AG10803 (cell line): ENCODE data around the gene TLCD2.
A peak's percentile ranks its signal among the peaks of the same experiment; 100 is the strongest.
"Not testable (repeated sequence)": the region's sequence is repeated elsewhere in the genome, so short reads cannot be mapped to it uniquely, and the experiment has no call there.

Experiments
- DNase-seq: peaks from one replicate; pipeline ENCODE4 v3.0.0; 2010; ENCODE audit warnings: low read depth
- H3K4me3 ChIP-seq: 2 replicates; pipeline ENCODE4 v1.5.1; 2011; ENCODE audit warnings: mild to moderate bottlenecking, low read length, control low read depth
- CTCF ChIP-seq: conservative IDR thresholded peaks from 2 replicates; pipeline ENCODE4 v1.5.1; 2011; ENCODE audit warnings: mild to moderate bottlenecking, low read length, control low read depth, inconsistent platforms

Gene TLCD2

GRCh38 chr17:1693339-1693738 is 16.8 kb downstream of the TLCD2 start:
- TF ChIP-seq CTCF, result no peak
- no peak for DNase-seq
- no peak overlapping the region for H3K4me3 ChIP-seq

GRCh38 chr17:1690544-1691221 is 19.5 kb downstream of the TLCD2 start:
- no peak for TF ChIP-seq CTCF

GRCh38 chr17:1688405-1688804 is 21.8 kb downstream of the TLCD2 start:
- not testable (repeated sequence) for DNase-seq, H3K4me3 ChIP-seq

More at GRCh38 chr17:1690544-1691221, 19.5 kb downstream of the TLCD2 start:
- no peak for DNase-seq
- no peak overlapping the region for H3K4me3 ChIP-seq

- no peak for DNase-seq
- TF ChIP-seq CTCF, result no peak
- no peak overlapping the region for H3K4me3 ChIP-seq
Measured at GRCh38 chr17:1686086-1686485, 24.1 kb downstream of the TLCD2 start.

GRCh38 chr17:1684378-1685189 is 25.6 kb downstream of the TLCD2 start, which contains the start of gene PRPF8:
PRPF8 (minus strand) TSS chr17:1684867; CDS start chr17:1684571, 296 bp downstream.
- H3K4me3 ChIP-seq, result peak within 1 kb of the TSS; percentile 66
- TF ChIP-seq CTCF, result no peak
- peak; percentile 95 for DNase-seq

- no peak for TF ChIP-seq CTCF
- peak overlapping the region; percentile 66 for H3K4me3 ChIP-seq
- no peak for DNase-seq
Measured at GRCh38 chr17:1683459-1683858, 26.7 kb downstream of the TLCD2 start.

- TF ChIP-seq CTCF, result no peak
- H3K4me3 ChIP-seq, result no peak overlapping the region
- no peak for DNase-seq
Measured at GRCh38 chr17:1676401-1676800, 33.8 kb downstream of the TLCD2 start.
